IPS DF 6.9 (cell line): ENCODE results near the gene PRDM15.

Experiments used
- DNase-seq: peaks from one replicate; pipeline ENCODE4 v3.0.0-alpha.2; 2013; ENCODE audit warnings: low read depth, low spot score
- H3K27ac ChIP-seq: one replicate; pipeline ENCODE4 v1.5.1; 2013; ENCODE audit warnings: low read length, control low read depth
- H3K27me3 ChIP-seq: 2 replicates; pipeline ENCODE4 v1.6.1; 2013; ENCODE audit warnings: mild to moderate bottlenecking, low read length; ENCODE audit not compliant: control insufficient read depth, insufficient read depth
- H3K36me3 ChIP-seq: 2 replicates; pipeline ENCODE4 v1.6.1; 2013; ENCODE audit warnings: low read length; ENCODE audit not compliant: control insufficient read depth, insufficient read depth
- H3K4me1 ChIP-seq: 2 replicates; pipeline ENCODE4 v1.6.1; 2013; ENCODE audit warnings: low read length; ENCODE audit not compliant: control insufficient read depth, insufficient read depth
- H3K4me3 ChIP-seq: 2 replicates; pipeline ENCODE4 v1.5.1; 2013; ENCODE audit warnings: mild to moderate bottlenecking, low read length
- H3K9me3 ChIP-seq: 2 replicates; pipeline ENCODE4 v1.6.1; 2013; ENCODE audit warnings: low read length, inconsistent platforms; ENCODE audit not compliant: control insufficient read depth, insufficient read depth
- WGBS: extraction: QIAGEN DNeasy Blood & Tissue Kit; methylation state at CpG from one replicate; pipeline ENCODE4 v1.1.7; 2013; ENCODE audit warnings: mixed read lengths, missing lambda C conversion rate; ENCODE audit not compliant: insufficient read length, insufficient coverage; 5-methylcytosine and 5-hydroxymethylcytosine counted together

The PRDM15 gene

GRCh38 chr21:41908829-41909228 is 29.7 kb upstream of the PRDM15 start:
- no peak overlapping the region for H3K4me3 ChIP-seq
- H3K9me3 ChIP-seq: no peaks in the 10 kb centered on the region
- no CpG with 5 or more reads among the region's 3 CpGs for WGBS
- H3K36me3 ChIP-seq: no peaks in the 10 kb centered on the region
- no peak for DNase-seq
- H3K27ac ChIP-seq: no peak overlapping the region
- H3K4me1 ChIP-seq: no peaks in the 10 kb centered on the region
- H3K27me3 ChIP-seq: no peaks in the 10 kb centered on the region

GRCh38 chr21:41907496-41908258 is 28.5 kb upstream of the PRDM15 start:
- Histone ChIP-seq H3K36me3 (no peaks in the 10 kb centered on the region), H3K27ac (no peak overlapping the region), H3K27me3 (no peaks in the 10 kb centered on the region), H3K4me1 (no peaks in the 10 kb centered on the region), H3K4me3 (no peak overlapping the region), H3K9me3 (no peaks in the 10 kb centered on the region)
- DNase-seq: no peak
- WGBS: no CpG with 5 or more reads among the region's 36 CpGs

- H3K9me3 ChIP-seq: no peaks in the 10 kb centered on the region
- no peaks in the 10 kb centered on the region for H3K36me3 ChIP-seq
- H3K4me3 ChIP-seq: no peak overlapping the region
- WGBS: no CpG with 5 or more reads among the region's 14 CpGs
- no peaks in the 10 kb centered on the region for H3K27me3 ChIP-seq
- no peak for DNase-seq
- H3K27ac ChIP-seq: no peak overlapping the region
- no peaks in the 10 kb centered on the region for H3K4me1 ChIP-seq
These were observed 27.6 kb upstream of the PRDM15 start for GRCh38 chr21:41906770-41907169.

DNA sequence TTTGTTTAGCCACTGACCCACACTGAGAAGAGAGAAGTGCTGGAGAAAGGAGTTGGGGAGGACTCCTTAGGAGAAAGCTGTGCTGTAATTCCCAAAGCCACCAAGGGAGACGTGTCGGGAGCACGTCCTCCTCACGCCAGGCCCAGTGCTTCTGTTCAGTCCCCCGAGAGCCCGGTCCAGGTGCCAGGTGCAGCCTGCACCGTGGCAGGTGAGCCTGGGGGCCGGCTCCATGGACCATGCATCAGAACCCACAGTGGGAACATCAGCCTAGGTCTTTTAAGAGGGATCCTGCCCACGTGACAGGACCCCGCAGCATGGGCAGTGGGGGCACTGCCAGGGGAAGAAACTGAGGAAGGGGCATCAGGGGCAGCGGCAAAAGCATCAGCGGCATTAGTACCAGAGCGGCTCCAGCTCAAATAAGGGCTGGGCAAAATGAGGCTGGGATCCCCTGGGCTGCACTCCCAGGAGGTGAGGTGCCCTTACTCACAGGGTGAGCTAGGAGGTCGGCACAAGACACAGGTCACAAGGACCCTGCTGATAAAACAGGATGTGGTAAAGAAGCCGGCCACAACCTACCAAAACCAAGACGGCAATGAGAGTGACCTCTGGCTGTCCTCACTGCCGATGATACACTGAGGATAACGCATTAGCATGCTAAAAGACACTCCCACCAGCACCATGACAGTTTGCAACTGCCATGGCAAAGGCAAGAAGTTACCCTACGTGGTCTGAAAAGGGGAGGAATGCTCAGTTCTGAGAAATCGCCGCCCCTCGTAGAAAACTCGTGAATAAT is 24.6 kb upstream of the PRDM15 start:
- Histone ChIP-seq H3K4me3 (no peak overlapping the region), H3K4me1 (no peaks in the 10 kb centered on the region), H3K9me3 (no peaks in the 10 kb centered on the region), H3K36me3 (no peaks in the 10 kb centered on the region), H3K27ac (no peak overlapping the region), H3K27me3 (no peaks in the 10 kb centered on the region)
- no peak for DNase-seq
- no CpG with 5 or more reads among the region's 23 CpGs for WGBS

GRCh38 chr21:41902946-41903345 is 23.8 kb upstream of the PRDM15 start:
- WGBS: no CpG with 5 or more reads among the region's 8 CpGs
- Histone ChIP-seq H3K27ac (no peak overlapping the region), H3K9me3 (no peaks in the 10 kb centered on the region), H3K4me3 (no peak overlapping the region), H3K27me3 (no peaks in the 10 kb centered on the region), H3K4me1 (no peaks in the 10 kb centered on the region), H3K36me3 (no peaks in the 10 kb centered on the region)
- no peak for DNase-seq

GRCh38 chr21:41901782-41902181 is 22.6 kb upstream of the PRDM15 start:
- no CpG with 5 or more reads among the region's 3 CpGs for WGBS
- Histone ChIP-seq H3K27ac (no peak overlapping the region), H3K27me3 (no peaks in the 10 kb centered on the region), H3K4me3 (no peak overlapping the region), H3K36me3 (no peaks in the 10 kb centered on the region), H3K9me3 (no peaks in the 10 kb centered on the region), H3K4me1 (peaks cover 6% of the 10 kb centered on the region)
- DNase-seq: no peak

- Histone ChIP-seq H3K4me1 (peaks cover 7% of the 10 kb centered on the region), H3K9me3 (no peaks in the 10 kb centered on the region), H3K27me3 (no peaks in the 10 kb centered on the region), H3K4me3 (no peak overlapping the region), H3K36me3 (no peaks in the 10 kb centered on the region), H3K27ac (no peak overlapping the region)
- no peak for DNase-seq
- no CpG with 5 or more reads among the region's 12 CpGs for WGBS
These were observed 22.0 kb upstream of the PRDM15 start for GRCh38 chr21:41901099-41901498.

- no peak for DNase-seq
- H3K9me3 ChIP-seq: no peaks in the 10 kb centered on the region
- H3K4me3 ChIP-seq: no peak overlapping the region
- no peak overlapping the region for H3K27ac ChIP-seq
- H3K4me1 ChIP-seq: peaks cover 7% of the 10 kb centered on the region
- WGBS: no CpG with 5 or more reads among the region's 6 CpGs
- H3K36me3 ChIP-seq: no peaks in the 10 kb centered on the region
- no peaks in the 10 kb centered on the region for H3K27me3 ChIP-seq
These were observed 21.3 kb upstream of the PRDM15 start for GRCh38 chr21:41900401-41900800.

DNA sequence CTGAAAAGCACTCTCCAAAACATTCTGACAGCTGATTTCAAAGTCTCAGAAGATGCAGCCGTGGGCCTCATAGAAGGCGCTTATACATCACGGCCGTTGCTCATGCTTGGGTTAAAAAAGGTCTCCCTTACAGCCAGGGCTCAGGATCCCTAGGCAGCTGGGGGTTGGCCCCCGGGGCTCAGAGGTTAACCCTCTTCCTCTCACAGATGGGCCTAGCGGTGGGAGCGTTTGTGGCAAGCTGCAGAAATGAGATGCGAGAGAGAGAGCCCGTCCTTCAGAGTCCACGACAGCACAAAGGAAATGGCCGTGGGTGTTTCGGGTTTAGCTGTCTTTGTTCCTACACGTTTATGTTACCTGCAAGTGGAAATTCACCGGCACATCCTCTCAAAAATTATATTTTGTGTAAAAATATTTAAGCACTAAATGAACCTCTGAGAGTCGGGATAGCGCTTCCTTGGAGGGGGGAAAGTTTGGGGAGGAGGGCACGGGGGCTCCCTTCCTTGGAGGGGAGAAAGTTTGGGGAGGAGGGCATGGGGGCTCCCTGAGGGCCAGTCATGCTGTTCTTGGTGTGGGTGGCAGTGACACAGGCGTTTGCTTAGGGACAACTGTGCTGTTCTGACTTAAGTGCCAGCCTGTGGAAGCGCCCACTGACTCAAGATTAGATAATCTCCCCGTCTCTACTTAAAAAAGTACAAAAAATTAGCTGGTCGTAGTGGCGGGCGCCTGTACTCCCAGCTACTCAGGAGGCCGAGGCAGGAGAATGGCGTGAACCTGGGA is 20.5 kb upstream of the PRDM15 start:
- no peaks in the 10 kb centered on the region for H3K9me3 ChIP-seq
- no peak overlapping the region for H3K27ac ChIP-seq
- no peaks in the 10 kb centered on the region for H3K27me3 ChIP-seq
- H3K4me3 ChIP-seq: no peak overlapping the region
- DNase-seq: no peak
- no peaks in the 10 kb centered on the region for H3K36me3 ChIP-seq
- peaks cover 7% of the 10 kb centered on the region for H3K4me1 ChIP-seq
- no CpG with 5 or more reads among the region's 25 CpGs for WGBS

- Histone ChIP-seq H3K27me3 (no peaks in the 10 kb centered on the region), H3K4me3 (no peak overlapping the region), H3K36me3 (no peaks in the 10 kb centered on the region), H3K27ac (no peak overlapping the region), H3K9me3 (no peaks in the 10 kb centered on the region), H3K4me1 (peaks cover 7% of the 10 kb centered on the region)
- no CpG with 5 or more reads among the region's 17 CpGs for WGBS
- no peak for DNase-seq
These were observed 19.9 kb upstream of the PRDM15 start for GRCh38 chr21:41898998-41899397.
